Neural progenitor cell (in vitro differentiated cells): ENCODE data around the gene RAB6D.
"Not testable (repeated sequence)": the region's sequence is repeated elsewhere in the genome, so short reads cannot be mapped to it uniquely, and the experiment has no call there.

Experiments
- CTCF ChIP-seq: fragments of 200-600 bp; sonication (generic); IDR thresholded peaks from 2 replicates; pipeline ENCODE4 v1.5.1; 2017; ENCODE audit warnings: antibody characterized with exemption, mild to moderate bottlenecking
- EZH2 ChIP-seq: fragments of 200-600 bp; sonication (generic); IDR thresholded peaks from 2 replicates; pipeline ENCODE4 v1.6.1; 2017; ENCODE audit warnings: antibody characterized with exemption, mild to moderate bottlenecking, moderate library complexity
- EZH2phosphoT487 ChIP-seq: fragments of 200-600 bp; sonication (generic); IDR thresholded peaks from 2 replicates; pipeline ENCODE4 v1.6.1; 2017; ENCODE audit warnings: antibody characterized with exemption

- TF ChIP-seq CTCF, EZH2, EZH2phosphoT487: not testable (repeated sequence)
Measured at GRCh38 chr2:131339307-131339706, 24.7 kb downstream of the RAB6D start.
